NCI-H2227 (cell line): ENCODE results near the gene CDK11A.
A peak's percentile ranks its signal among the peaks of the same experiment; 100 is the strongest.
"Not testable (repeated sequence)": the region's sequence is repeated elsewhere in the genome, so short reads cannot be mapped to it uniquely, and the experiment has no call there.

Source experiments
- DNase-seq: peaks from one replicate; lab custom pipeline; 2025; ENCODE audit not compliant: unreplicated experiment; lab: John Stamatoyannopoulos, UW

Gene CDK11A

DNA sequence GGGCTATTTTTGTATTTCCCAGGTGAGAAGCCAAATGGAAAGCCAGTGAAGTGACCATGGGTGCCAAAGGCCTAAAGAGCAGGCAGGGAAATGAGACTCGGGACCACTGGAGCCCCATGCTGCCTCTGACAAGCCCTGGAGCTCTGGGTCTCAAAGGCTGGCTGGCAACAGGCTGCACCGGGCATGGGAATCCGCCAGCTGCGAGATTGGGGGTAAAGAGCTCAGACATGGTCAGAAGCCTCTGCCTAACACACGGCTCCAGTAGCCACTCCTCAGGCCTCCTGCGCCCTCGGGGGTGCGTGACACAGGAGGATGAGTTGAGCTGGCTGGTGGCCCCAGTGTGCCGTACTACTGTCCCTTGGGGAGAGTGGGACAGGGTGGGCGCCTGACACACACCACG is 59.8 kb downstream of the CDK11A start:
- not testable (repeated sequence) for DNase-seq

DNA sequence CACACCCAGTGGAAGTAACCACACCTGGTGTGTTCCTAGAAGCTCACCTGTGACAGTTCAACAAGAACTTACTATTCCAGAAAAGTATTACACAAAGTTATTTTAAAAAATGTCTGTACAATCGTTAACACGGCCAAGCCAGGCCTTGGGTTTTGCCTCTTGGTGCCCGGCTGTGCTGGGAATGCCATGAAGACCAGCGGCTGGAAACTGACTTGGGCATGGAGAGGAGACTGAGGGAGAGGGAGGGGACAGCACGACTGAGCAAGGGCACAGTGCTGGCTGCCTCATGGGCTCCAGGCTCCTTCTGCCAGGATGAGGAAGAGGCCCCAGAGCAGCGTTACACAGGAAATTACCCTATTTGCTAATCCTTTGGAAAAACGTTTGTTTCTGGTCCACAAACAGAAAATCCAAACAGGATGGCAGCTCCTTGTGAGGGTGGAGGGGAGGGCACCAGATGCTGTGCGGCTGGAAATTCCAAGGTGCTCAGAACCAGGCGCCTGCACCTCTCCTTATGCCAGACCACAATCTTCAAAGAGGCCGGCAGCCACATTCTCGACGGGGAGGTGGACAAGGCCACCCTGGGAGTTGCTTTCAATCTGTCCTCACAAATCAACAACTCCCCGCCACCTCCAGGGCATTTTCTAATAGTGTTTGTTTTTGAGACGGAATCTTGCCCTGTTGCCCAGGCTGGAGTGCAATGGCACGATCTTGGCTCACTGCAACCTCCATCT is 61.2 kb downstream of the CDK11A start:
- not testable (repeated sequence) for DNase-seq

DNA sequence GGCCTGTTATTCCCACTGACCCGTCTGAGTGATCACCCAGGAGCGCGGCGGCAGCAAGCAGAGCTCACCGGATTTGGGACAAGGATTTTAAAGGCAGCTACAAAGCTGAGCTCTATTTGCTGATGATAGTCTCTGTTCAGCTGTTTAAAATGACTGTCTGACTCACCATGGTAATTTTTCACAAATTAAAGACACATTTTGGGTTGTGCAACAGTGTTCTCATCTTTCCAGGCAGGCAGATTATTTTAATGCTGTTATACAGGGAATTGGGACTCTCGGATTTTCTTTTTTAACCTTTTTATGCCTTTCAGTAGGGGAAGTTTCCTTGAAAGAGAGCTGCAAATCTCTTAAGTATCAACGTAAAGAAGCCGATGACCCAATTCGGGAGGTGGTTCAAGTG is 61.8 kb downstream of the CDK11A start:
- not testable (repeated sequence) for DNase-seq

DNA sequence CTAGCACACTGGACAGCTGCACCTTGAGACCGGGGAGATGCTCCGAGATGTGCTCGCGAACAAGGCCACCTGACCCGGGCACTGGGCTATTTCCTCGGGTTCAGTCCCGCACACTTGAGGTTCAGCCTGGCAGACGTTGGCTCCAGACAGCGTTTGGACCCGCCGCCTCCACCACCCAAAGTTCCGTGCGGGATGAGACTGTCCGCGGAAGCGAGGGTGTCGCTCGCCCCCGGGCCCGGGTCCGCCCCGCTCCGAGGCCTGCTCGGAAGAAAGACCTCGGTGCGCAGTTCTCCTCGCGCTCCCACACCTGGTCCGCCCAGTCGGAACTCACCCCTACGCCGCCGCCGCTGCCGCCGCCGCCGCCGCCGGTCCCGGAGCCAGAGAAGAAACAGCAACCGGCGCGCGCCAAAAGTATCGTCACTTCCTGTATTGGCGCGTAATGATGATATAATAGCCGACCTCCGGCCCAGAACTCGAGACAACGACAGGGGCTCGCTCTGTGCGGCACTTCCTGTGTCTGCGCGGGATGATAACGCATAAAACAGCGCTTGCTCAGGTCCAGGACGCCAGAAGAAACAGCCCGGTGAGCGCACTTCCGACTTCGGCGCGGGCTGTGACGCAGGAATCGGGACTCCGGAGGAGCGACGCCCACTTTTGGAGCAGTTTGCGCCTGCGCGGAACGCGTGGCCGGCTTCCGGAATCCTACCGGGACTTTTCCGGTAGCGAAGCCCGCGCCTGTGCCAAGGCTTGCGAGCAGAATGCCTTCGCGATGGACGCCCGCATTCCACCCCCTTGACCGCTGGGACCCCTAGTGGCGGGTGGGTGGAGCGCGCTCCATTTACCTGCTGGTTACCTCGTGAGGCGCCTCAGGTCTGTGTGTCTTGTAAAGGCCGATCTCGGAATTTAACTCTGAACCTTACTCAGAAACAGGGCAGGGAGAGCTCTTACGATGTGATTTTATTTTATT is 65.3 kb downstream of the CDK11A start, which contains the start of gene CDK11B:
CDK11B (minus strand) TSS at position 422 of the 967 bp plus-strand sequence. CDS start 1,519 bp downstream, outside the sequence.
- DNase-seq: peak; percentile 95
